ENCODE results near the gene NPAS3. TPM values are rescaled to one million over a fixed set of nuclear protein-coding genes. Genes with fewer than 3 reads are reported as not detected.

The NPAS3 gene
- total RNA-seq, 1 donor from 2014 or later: 6.1 TPM

GRCh38 chr14:33576014-33576413 lies 637.3 kb downstream of the NPAS3 start:
- no peak for DNase-seq (ENCODE audit: low spot score, unreplicated experiment)
- peaks cover 3% of the 10 kb centered on the region for H3K4me1 Mint-ChIP-seq (ENCODE audit: low read depth)
- H3K9me3 Mint-ChIP-seq (ENCODE audit: low read depth): peaks cover 3% of the 10 kb centered on the region
- peaks cover 4% of the 10 kb centered on the region for H3K27me3 Mint-ChIP-seq
- no peak overlapping the region for H3K27ac Mint-ChIP-seq
- no peak overlapping the region for H3K4me3 Mint-ChIP-seq (ENCODE audit: low read depth)
- TF ChIP-seq CTCF (IDR thresholded peaks at IDR 0.05; ENCODE audit: unreplicated experiment): no peak
- H3K36me3 Mint-ChIP-seq (ENCODE audit: insufficient read depth): no peaks in the 10 kb centered on the region

- peaks cover under 1% of the 10 kb centered on the region for H3K27me3 Mint-ChIP-seq
- peaks cover 3% of the 10 kb centered on the region for H3K9me3 Mint-ChIP-seq (ENCODE audit: low read depth)
- TF ChIP-seq CTCF (IDR thresholded peaks at IDR 0.05; ENCODE audit: unreplicated experiment): no peak
- no peaks in the 10 kb centered on the region for H3K36me3 Mint-ChIP-seq (ENCODE audit: insufficient read depth)
- no peak for DNase-seq (ENCODE audit: low spot score, unreplicated experiment)
- H3K27ac Mint-ChIP-seq: no peak overlapping the region
- no peak overlapping the region for H3K4me3 Mint-ChIP-seq (ENCODE audit: low read depth)
- H3K4me1 Mint-ChIP-seq (ENCODE audit: low read depth): peaks cover 3% of the 10 kb centered on the region
These were observed 640.0 kb downstream of the NPAS3 start for GRCh38 chr14:33578461-33579216.

GRCh38 chr14:33580231-33580749 lies 641.6 kb downstream of the NPAS3 start:
- H3K4me3 Mint-ChIP-seq (ENCODE audit: low read depth): no peak overlapping the region
- no peak overlapping the region for H3K27ac Mint-ChIP-seq
- DNase-seq (ENCODE audit: low spot score, unreplicated experiment): no peak
- H3K36me3 Mint-ChIP-seq (ENCODE audit: insufficient read depth): no peaks in the 10 kb centered on the region
- no peaks in the 10 kb centered on the region for H3K9me3 Mint-ChIP-seq (ENCODE audit: low read depth)
- H3K27me3 Mint-ChIP-seq: no peaks in the 10 kb centered on the region
- no peak for TF ChIP-seq CTCF (IDR thresholded peaks at IDR 0.05; ENCODE audit: unreplicated experiment)
- peaks cover 3% of the 10 kb centered on the region for H3K4me1 Mint-ChIP-seq (ENCODE audit: low read depth)

- Mint-ChIP-seq H3K27me3 (no peaks in the 10 kb centered on the region), H3K36me3 (ENCODE audit: insufficient read depth) (no peaks in the 10 kb centered on the region), H3K9me3 (ENCODE audit: low read depth) (no peaks in the 10 kb centered on the region), H3K27ac (no peak overlapping the region), H3K4me3 (ENCODE audit: low read depth) (no peak overlapping the region), H3K4me1 (ENCODE audit: low read depth) (peaks cover 3% of the 10 kb centered on the region)
- DNase-seq (ENCODE audit: low spot score, unreplicated experiment): no peak
- no peak for TF ChIP-seq CTCF (IDR thresholded peaks at IDR 0.05; ENCODE audit: unreplicated experiment)
These were observed 642.2 kb downstream of the NPAS3 start for GRCh38 chr14:33580841-33581240.

GRCh38 chr14:33584697-33585096 lies 646.0 kb downstream of the NPAS3 start:
- Mint-ChIP-seq H3K27me3 (no peaks in the 10 kb centered on the region), H3K27ac (no peak overlapping the region)
- no peak for DNase-seq (ENCODE audit: low spot score, unreplicated experiment)

More at GRCh38 chr14:33584697-33585096, 646.0 kb downstream of the NPAS3 start:
- no peak for TF ChIP-seq CTCF (IDR thresholded peaks at IDR 0.05; ENCODE audit: unreplicated experiment)
- Mint-ChIP-seq H3K4me1 (ENCODE audit: low read depth) (no peaks in the 10 kb centered on the region), H3K9me3 (ENCODE audit: low read depth) (no peaks in the 10 kb centered on the region), H3K4me3 (ENCODE audit: low read depth) (no peak overlapping the region), H3K36me3 (ENCODE audit: insufficient read depth) (no peaks in the 10 kb centered on the region)

Measured in progenitor cell of endocrine pancreas (in vitro differentiated cells).